Activated CD4-positive, alpha-beta T cell treated with anti-CD3 and anti-CD28 coated beads, Interleukin-2, amount 50 U/mL, for 16 hours (primary cell): ENCODE results near the gene USP15.
A peak's percentile ranks its signal among the peaks of the same experiment; 100 is the strongest.

Experiments used
- DNase-seq: peaks from one replicate; pipeline ENCODE4 v3.0.0-alpha.2; 2020

USP15 gene

DNA sequence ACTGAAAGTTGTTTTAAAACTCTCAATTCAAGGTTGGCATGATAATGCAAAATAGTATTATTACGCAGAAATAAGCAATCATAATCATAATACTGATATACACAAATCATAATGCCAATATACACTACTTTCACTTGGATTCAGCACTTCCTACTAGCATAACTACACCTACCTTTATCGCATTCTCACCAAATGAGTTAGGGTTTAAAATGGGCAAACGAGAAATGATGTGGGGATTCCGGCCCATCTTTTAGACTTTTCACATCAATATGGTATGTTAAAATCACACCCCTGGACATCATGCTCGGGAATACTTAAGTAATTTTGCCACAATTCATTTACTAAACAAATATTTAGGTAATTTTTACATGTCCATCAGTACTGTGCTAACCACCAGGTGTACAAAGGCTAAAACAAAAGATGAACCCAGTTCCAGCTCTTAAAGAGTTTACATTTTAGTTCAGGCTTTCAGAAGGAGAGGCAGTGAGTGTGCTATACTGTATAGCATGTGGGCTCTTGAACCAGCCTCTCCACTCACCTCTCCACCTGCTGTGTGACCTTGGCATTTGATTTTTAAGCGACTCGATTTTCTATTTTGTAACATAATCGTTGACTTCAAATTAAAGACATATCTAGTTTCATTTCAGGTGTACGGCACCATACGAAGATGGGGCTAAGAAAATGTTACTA, 1.1 kb upstream of the USP15 start:
- DNase-seq, result peak; percentile 32

DNA sequence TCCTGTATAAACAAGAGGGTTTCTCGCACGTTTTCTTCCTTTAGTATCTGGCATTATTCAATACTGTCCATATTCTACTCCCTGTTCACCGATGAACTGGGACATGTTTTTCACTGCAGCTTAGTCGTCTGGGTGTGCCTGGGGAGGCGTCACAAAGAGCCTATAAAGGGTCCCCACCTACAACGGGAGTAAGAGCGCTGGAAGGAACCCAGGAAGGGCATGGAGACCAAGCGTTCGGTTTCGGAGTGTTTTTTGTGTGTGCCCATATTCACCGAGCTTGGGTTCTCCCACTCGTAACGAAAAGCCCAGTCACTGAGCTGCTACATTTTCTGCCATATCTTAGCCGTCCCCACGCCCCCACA, 592 bp upstream of the USP15 start:
- no peak for DNase-seq

DNA sequence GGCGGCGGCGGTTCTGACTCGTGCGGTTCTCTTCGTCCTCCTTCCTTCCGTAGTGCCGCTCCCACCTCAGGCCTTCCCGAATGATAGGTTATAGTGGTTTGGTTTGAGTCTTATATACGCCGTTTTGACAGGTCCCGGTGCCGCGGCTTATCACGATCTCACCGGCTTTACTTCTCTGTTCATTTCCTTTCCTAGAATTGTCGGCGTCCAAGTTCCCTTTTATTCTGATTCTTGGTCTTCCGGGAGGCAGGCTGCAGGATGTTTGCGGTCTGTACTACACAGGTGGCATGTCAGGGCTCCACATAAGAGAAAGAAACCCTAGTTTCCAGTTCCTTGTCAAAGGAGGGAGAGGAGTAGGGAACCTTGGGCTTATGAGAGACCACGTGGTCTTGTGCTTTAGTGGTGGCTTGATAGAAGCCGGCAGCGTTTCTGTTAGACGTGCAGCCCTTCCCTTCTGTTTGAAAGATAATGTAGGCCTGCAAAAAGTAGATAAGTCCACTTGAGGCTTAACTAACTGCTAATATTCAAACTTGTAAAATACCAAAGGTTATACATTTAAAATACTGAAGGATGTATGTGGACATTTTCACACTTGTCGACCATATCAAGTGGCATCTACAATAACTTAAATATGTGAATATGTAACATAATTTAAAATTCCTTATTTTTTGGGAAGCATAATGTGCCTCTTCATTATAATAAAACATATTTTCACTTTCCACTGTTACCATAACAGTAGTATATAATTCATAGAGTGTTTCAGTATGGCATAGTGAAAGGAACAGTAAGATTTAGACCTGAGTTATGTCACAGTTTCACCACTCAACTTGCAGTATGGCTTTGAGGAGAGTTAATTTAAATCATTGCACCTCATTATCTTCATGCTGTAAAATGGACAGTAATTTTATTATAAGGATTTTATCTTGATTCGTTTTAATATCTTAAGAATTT, 804 bp downstream of the USP15 start:
- DNase-seq, result peak; percentile 86

DNA sequence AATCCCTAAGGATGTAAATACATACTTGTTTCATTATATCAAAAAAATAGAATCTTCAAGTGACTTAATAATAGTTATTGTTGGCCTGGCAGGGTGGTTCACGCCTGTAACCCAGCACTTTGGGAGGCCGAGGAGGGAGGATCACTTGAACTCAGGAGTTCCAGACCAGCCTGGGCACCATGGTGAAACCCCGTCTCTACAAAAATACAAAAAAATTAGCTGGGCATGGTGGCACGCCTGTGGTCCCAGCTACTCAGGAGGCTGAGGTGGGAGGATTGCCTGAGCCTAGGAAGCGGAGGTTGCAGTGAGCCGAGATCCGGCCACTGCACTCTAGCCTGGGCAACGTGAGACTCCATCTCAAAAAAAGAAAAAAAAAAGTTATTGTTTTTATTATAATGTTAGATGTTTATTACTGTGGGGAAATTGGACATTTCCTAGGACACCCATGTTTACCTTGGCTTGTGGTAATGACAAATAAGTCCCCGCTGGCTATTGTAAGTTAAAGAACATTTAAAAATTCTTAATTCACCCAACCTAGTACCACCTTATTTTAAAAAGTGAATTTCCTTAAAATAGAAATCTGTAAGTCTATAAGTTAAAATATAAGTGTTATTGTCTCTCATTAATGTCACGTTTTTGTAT, 1.8 kb downstream of the USP15 start:
- DNase-seq, result no peak

DNA sequence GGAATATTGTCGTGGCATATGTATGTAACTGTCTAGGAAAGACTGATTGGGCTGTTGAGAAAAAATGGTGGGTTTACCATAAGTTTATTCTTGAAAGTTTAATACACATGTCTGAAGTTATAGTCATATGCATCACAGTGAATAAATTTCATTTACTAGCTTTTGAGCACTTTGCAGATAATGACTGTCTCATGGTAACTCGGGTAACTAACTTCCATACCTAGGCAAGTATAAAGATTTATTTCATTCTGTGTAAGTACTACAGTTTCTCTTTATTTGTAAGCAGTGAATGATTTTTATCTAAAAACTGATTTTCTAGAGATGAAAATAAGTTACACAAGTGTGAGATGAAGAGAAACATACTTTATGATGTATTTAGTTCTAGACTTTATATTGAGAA, 3.0 kb downstream of the USP15 start:
- DNase-seq, result peak; percentile 31

DNA sequence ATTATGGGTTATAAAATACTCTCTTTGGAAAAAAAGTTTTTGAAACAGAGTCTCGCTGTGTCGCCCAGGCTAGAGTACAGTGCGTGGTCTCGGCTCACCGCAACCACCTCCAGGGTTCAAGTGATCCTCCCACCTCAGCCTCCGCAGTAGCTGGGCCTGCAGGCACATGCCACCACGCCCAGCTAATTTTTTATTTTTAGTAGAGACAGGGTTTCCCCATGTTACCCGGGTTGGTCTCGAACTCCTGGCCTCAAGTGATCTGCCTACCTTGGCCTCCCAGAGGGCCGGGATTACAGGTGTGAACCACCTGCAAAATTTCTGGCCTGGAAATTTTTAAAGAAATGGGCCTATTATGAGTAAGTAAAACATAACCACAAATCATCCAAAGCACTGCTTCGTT, 3.8 kb downstream of the USP15 start:
- peak; percentile 24 for DNase-seq

DNA sequence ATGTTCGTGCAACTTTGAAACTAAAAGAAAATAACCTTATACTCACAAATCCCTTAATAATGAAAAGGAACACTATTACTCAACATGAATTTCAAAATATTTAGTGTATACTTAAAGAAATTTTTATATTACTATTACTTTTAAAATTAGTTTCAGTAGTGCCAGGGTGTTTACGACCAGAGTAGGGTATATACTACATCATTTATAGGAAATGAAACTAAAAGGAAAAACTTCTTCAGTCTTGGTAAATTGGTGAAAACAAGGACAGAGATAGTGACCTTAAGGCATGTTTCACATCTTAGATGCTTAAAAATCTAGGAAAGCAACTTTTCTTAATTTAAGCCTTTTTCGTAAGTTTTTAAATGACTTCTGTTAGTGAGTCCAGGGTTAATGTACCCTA, 4.5 kb downstream of the USP15 start:
- DNase-seq, result no peak

DNA sequence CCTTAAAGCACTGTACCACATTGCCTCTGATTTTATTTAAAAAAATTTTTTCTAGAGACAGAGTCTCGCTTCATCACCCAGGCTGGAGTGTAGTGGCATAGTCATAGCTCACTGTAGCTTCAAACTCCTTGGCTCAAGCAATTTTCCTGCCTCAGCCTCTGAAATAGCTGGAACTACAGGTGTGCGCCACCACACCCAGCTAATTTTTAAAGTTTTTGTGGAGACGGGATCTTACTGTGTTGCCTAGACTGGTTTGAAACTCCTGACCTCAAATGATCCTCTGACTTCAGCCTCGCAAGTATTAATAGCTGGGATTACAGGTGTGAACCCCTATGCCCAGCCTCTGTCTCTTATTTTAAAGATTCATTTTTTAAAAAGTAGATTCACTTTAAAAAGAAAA, 5.3 kb downstream of the USP15 start:
- DNase-seq, result no peak

DNA sequence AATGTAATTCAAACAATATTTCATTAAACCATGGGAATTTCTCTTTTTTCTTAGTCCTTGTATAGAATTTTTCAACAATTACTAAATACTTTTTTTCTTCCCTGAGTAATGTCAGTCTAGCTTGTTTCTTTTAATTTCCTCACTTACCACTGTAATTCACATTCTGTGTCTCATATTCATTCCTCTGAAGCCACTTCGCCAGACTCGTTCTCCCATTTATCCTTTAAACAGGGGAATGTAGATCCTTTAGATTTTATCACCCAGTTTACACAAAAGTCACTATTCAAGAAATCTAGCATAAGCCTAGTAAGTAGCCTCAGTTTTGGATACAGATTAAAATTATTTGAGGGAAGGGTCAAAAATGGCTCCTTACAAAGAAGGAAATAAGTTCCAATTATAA, 6.8 kb downstream of the USP15 start:
- DNase-seq, result no peak

DNA sequence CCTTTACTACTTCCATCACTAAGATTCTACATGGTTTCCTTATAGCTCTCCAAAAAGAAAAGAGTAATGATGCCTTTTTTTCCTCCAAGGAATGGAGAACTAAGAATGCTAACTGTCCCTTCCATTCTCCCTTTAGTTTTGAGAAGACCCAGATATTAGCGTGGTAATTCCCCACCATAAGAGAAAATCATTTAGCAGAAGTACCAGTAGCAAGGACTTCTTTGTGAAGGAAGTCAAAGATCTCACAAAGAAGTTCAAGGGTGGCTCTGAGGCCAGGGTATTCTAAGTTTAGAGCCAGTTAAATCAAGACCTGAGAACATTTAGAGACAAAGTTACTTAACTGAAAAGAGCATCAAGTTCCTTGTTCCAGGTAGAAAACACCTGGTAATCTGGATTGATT, 7.3 kb downstream of the USP15 start:
- DNase-seq, result no peak

DNA sequence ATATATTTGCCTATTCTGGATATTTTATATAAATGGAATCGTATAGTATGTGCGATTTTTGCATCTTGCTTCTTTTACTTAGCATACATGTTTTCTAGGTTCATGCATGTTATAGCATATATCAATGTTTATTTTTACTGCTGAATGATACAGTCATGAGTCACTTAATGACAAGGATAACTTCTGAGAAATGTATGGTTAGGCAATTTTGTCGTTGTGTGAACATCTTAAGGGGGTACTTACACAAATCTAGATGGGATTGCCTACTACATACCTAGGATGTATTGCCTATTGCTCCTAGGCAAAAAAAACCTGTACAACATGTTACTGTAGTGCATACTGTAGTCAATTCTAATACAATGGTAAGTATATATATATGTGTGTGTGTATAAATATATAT, 8.8 kb downstream of the USP15 start:
- no peak for DNase-seq

DNA sequence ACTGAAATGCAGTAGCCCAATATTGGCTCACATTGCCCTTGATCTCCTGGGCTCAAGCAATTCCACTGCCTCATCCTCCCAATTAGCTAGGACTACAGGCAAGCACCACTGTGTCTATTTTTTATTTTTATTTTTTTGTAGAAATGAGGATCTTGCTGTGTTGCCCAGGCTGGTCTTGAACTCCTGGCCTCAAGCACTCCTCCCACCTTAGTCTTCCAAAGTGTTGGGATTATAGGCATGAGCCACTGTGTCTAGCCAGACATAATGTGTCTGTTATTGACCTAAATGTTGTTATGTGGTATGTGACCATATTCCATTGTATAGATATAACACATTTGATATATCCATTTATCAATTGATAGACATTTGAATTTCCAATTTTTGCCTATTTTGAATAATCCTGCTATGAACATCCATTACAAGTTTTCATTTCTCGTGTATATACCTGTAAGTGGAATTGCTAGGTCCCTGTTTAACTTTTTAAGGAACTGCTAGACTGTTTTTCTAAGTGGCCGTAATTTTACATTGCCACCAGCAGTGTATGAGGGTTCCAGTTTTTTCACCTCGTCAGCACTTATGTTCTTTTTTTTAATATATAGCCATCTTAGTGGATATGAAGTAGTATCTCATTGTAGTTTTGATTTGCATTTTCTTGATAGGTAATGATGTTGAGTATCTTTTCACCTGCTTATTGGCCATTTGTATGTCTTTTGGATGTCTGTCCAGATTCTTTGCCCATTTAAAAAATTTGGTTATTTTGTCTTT, 9.4 kb downstream of the USP15 start:
- no peak for DNase-seq

DNA sequence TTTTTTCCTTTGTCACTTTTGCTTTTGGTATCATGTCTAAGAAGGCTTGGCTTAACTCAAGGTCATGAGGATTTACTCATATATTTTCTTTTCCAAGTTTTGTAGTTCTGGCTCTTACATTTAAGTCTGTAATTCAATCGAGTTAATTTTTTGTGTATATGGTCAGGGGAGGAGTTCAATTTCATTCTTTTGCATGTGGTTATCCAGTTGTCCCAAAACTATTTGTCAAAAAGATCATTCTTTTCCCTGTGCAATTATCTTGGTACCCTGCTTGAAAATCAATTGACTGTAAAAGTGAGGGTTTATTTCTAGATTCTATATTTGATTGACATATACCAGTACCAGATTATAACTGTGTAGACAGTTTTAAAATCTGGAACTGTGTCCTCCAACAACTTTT, 10.2 kb downstream of the USP15 start:
- DNase-seq, result no peak

DNA sequence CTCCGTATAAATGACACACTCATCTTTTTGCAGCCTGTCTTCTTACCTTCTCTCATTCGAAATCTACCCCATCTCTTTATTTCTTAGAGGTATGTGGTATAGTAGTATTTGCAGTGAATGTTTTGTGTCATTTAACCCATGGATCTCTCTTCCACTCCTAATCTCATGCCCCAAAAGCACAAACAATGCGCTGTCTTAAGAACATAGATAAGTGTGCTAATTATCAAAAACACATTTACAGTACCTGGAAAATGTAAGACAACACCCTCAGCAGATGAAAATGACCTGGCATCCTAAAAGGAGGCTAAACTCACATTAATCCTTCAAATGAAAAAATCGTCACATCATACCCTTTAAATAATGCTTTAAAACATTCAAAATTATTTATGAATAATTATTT, 10.7 kb downstream of the USP15 start:
- no peak for DNase-seq

DNA sequence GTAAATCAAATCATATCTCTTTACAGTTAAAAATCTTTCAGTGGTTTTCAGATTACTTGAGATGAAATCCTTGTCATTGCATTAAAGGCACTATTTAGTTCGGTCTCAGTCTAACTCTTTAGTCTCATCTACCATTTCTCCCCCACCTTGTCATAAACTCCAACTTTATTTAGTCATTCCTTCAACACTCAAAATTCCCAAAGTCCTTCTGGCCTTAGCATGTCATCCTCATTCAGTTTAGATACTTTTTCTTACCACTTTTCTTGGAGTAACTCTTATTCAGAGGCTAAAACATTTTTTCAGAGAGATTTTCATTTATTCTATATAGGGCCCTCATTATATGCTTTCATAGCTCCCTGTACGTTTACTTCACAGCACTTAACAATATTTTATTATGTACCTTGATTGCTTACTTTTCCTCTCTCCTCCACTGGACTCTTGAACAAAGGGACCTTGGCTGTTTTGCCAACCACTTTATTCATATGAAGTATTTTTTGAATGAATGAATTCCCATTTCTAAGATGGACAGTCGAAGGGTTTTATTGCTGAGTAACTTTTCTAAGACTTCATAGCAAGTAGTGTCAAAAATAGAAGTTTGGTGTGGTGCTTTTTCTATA, 12.8 kb downstream of the USP15 start:
- no peak for DNase-seq

DNA sequence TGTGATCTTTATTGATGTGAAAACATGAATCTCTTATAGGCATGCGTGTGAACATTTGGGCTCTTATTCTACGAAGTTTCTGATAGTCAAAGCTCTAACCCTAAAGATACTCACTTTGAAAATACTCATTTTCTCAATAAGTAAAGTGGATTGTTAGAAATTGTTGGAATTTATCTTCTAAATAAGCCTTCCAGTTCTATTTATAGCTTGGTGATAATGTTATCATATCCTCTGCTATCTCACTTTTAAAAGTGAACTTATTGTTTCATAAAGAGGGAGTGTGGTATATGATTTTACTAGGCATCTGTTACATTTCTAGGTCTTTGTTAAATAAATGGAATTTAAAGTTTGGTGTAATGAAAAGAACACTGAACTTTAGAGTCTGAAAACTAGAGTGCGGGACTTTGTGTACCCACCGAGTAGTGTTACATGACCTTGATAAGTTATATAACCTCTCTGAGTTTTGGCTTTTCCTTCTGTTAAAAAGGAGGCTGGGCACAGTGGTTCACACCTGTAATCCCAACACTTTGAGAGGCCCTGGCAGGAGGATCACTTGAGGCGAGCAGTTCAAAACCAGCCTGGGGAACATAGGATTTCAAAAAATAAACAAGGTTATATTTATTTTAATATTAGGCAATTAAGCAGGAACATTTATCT, 13.6 kb downstream of the USP15 start:
- DNase-seq, result no peak

DNA sequence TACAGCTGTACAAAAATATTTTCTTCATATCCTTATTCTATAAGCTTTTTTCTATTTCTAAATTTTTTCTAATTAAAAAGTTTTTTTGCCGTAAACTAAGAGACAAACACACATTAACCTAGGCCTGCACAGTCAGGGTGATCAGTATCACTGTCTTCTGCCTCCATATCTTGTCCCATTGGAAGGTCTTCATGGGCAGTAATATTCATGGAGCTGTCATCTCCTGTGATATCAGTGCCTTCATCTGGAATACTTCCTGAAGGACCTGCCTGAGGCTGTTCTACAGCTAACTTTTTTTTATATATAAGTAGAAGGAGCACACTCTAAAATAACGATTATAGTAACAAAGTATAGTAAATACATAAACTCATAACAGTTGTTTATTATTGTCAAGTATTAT, 17.8 kb downstream of the USP15 start:
- no peak for DNase-seq

DNA sequence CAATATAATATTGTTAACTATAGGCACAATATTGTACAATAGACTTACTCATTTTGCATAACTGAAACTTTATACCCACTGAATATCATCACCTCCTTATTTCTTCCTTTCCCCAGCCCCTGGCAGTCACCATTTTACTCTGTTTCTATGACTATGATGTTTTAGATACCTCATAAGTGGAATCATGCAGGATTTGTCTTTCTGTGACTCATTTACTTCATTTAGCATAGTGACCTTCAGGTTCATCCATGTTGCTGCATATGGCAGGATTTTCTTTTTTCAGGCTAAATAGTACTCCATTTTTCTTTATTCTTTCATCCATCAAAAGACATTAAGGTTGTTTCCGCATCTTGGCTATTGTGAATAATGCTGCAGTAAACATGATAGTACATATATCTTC, 18.9 kb downstream of the USP15 start:
- DNase-seq, result no peak

DNA sequence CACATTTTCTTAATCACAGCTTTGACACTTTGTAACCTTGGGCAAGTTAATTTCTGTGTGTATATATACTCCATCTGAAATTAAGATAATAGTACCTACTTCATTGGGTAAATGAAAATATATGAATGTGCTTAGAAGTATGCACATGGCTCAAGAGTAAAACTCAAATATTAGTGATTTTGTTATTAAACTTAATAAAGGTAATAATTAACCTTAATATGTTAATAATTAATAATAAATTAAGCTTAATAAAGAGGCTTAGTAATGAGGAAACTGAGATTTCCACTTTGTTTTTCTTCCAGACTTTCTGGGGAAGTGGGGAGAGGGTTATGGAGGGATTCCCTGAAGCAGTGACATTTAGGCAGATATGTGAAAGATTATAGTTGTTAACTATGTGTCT, 19.8 kb downstream of the USP15 start:
- no peak for DNase-seq

DNA sequence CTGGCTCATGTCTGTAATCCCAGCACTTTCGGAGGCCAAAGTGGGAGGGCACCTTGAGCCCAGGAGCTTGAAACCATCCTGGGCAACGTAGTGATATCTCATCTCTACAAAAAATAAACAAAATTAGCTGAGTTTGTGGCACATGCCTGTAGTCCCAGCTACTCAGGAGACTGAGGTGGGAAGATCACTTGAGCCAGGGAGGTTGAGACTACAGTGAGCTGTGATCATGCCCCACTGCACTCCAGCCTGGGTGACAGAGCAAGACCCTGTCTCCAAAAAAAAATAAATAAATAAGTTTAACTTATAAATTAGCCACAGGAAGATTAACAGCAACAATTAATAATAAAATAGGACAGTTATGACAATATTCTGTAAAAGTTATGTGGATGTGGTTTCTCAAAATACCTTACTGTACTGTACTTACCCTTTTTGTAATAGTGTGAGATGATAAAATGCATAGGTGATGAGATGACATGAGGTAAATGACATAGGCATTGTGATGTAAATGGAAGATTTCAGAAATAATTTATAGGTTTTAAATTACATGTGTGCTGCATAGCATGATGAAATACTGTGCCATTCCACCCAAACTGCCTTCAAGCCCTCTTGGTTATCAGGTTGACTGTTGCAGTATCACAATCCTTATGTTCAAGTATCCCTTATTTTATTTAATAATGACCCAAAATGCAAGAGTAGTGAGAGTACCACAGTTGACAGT, 22.0 kb downstream of the USP15 start:
- DNase-seq, result no peak

DNA sequence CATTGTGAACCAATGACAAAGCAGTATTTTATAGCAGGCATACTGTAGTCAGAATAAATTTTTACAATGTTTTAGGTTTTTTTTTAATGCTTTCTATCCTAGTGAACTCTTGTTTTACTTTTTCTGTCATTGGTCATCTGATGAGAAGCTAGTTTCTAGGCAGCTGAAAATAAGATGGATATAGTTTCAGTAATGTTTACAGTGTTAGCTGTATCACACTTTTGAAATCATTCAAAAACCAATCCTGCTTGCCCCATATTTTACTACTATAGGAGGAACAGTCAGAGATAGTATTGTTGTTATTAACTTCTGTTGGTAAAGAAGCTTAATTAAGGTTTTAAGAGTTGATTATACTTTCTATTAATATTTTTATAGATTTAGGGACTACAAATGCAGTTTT, 24.5 kb downstream of the USP15 start:
- no peak for DNase-seq

DNA sequence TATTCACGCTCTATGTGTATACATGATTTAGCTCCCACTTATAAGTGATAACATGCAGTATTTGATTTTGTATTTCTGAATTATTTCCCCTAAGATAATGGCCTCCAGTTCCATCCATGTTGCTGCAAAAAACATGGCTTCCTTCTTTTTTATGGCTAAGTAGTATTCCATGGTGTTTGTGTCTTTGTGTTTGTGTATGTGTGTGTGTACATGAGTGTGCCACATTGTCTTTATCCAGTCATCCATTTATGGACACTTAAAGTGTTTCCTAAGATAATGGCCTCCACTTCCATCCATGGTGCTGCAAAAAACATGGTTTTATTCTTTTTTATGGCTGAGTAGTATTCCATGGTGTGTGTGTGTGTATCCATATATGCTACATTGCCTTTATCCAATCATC, 25.1 kb downstream of the USP15 start:
- DNase-seq, result no peak
